Gastrocnemius medialis (tissue), 4 donors: ENCODE data around the gene FUCA2. TPM values are rescaled to one million over a fixed set of nuclear protein-coding genes. Genes with fewer than 3 reads are reported as not detected.

ENCODE experiments used
- ATAC-seq, 2 donors: fragments of 150-250 bp; one replicate each; pipeline ENCODE4 v1.9.1; 2016
- DNase-seq, 2 donors: peaks; one replicate each; pipeline ENCODE4 v3.0.0-alpha.2; 2019
- H3K27ac ChIP-seq, 4 donors: fragments of 200-600 bp; sonication (generic); 1 replicate in 1 of 4; 2 replicates in 3 of 4; pipeline ENCODE4 v1.5.1; 2016 to 2018; ENCODE audit warnings: mild to moderate bottlenecking in 2 of 4, moderate library complexity in 1 of 4
- H3K27me3 ChIP-seq, 3 donors: fragments of 200-600 bp; sonication (generic) in 2 of 3; 1 replicate in 1 of 3; 2 replicates in 2 of 3; pipeline versions ENCODE4 v1.5.1 to v1.6.0; 2016 to 2019; ENCODE audit warnings: mild to moderate bottlenecking in 1 of 3, moderate library complexity in 1 of 3
- H3K36me3 ChIP-seq, 2 donors: fragments of 200-600 bp; sonication (generic) in 1 of 2; one replicate each; pipeline ENCODE4 v1.5.1; 2017 to 2018
- H3K4me1 ChIP-seq, 2 donors: fragments of 200-600 bp; sonication (generic) in 1 of 2; one replicate each; pipeline ENCODE4 v1.5.1; 2016 to 2017; ENCODE audit warnings: mild to moderate bottlenecking in 2 of 2
- H3K4me3 ChIP-seq, 4 donors: fragments of 200-600 bp; sonication (generic) in 3 of 4; 1 replicate in 1 of 4; 2 replicates in 3 of 4; pipeline ENCODE4 v1.5.1; 2016 to 2019; ENCODE audit warnings: mild to moderate bottlenecking in 2 of 4
- H3K9me3 ChIP-seq, 3 donors: fragments of 200-600 bp; sonication (generic) in 2 of 3; 1 replicate in 1 of 3; 2 replicates in 2 of 3; pipeline ENCODE4 v1.5.1; 2016 to 2019
- CTCF ChIP-seq, 5 experiments: fragments of 450-650 bp in 3 of 5; fragments of 200-600 bp in 2 of 5; sonication (generic) in 2 of 5; IDR thresholded peaks in 4 of 5; conservative IDR thresholded peaks in 1 of 5; 1 replicate in 4 of 5; 2 replicates in 1 of 5; pipeline ENCODE4 v1.5.1; 2016 to 2019; ENCODE audit warnings: antibody characterized with exemption in 5 of 5, mild to moderate bottlenecking in 3 of 5, moderate library complexity in 3 of 5
- POLR2A ChIP-seq, 2 donors: fragments of 450-650 bp; IDR thresholded peaks; one replicate each; pipeline ENCODE4 v1.6.1; 2017; ENCODE audit warnings: antibody characterized with exemption in 2 of 2, mild to moderate bottlenecking in 2 of 2, moderate library complexity in 2 of 2
- in situ Hi-C, 4 donors: fragments of 200-750 bp; cut with MboI; loops; one replicate each; pipeline versions ENCODE4 v1.15.0 to v1.8.0; 2017; ENCODE audit warnings: low sequenced_read_pairs in 4 of 4
- intact Hi-C: fragments of 100-400 bp; cut with DNase I; formaldehyde crosslinking; loops from one replicate; pipeline ENCODE4 v1.15.1; 2023; ENCODE audit warnings: low total_unique reads
- total RNA-seq, 4 donors: library from RNA; depleted of rRNA; stranded (reverse); fragments of >200 nt; gene quantifications; one replicate each; pipeline versions ENCODE4 v1.1.0 to v1.2.3, GENCODE V29; 2016

FUCA2 gene
- total RNA-seq, 4 donors from 2014 or later: 2.9 to 13.9 (median 6.3) TPM

- H3K27ac ChIP-seq: no peak overlapping the region
- TF ChIP-seq POLR2A (IDR thresholded peaks at IDR 0.05) (no peak), CTCF (IDR thresholded peaks at IDR 0.05 in 4 of 5, conservative IDR thresholded peaks at IDR 0.05 in 1 of 5) (no peak)
- no peaks in the 10 kb centered on the region for H3K4me1 ChIP-seq
- peaks cover 6 to 7% (median 7%) of the 10 kb centered on the region in 3 donors for H3K27me3 ChIP-seq
- H3K36me3 ChIP-seq: no peaks in the 10 kb centered on the region
- DNase-seq (no peak), ATAC-seq (no peak)
- H3K9me3 ChIP-seq: no peaks in the 10 kb centered on the region
- intact Hi-C loops: no loop called here
- H3K4me3 ChIP-seq: no peak overlapping the region
- in situ Hi-C loops: no loop called here
Observed at GRCh38 chr6:143543435-143543834, 31.9 kb upstream of the FUCA2 start.

- in situ Hi-C loops: no loop called here
Observed at GRCh38 chr6:143542888-143543287, 31.4 kb upstream of the FUCA2 start.

DNA sequence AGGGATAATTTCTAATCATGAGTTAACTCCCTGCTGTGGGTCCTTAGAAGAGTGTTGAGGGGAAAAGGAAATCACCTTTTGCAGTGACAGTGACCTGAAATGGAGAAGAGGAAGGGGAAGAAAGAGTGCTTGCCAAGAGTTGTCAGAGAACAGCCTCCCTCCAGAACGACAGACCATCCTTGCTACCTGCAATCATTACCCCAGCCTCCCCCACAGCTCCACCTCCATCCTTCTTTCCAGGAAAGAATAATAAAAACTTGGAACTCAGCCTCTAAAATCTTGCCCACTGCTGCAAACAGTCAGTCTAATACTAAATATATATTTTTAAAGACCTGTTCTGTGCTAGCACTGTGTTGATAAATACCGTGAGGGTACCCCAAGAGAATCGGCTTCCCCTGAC, 28.7 kb upstream of the FUCA2 start:
- no peaks in the 10 kb centered on the region for H3K9me3 ChIP-seq
- ATAC-seq (no peak), DNase-seq (no peak)
- H3K36me3 ChIP-seq: no peaks in the 10 kb centered on the region
- intact Hi-C loops (no loop called here), in situ Hi-C loops (no loop called here)
- peaks cover 5 to 7% of the 10 kb centered on the region in 2 donors for H3K4me1 ChIP-seq
- no peak overlapping the region for H3K4me3 ChIP-seq
- no peak overlapping the region for H3K27ac ChIP-seq
- TF ChIP-seq POLR2A (IDR thresholded peaks at IDR 0.05) (no peak), CTCF (IDR thresholded peaks at IDR 0.05 in 4 of 5, conservative IDR thresholded peaks at IDR 0.05 in 1 of 5) (no peak)
- peaks cover 7 to 18% (median 13%) of the 10 kb centered on the region in 3 donors for H3K27me3 ChIP-seq

More at GRCh38 chr6:143542888-143543287, 31.4 kb upstream of the FUCA2 start:
- no peak overlapping the region for H3K4me3 ChIP-seq
- intact Hi-C loops: no loop called here
- ATAC-seq (no peak), DNase-seq (no peak)
- H3K4me1 ChIP-seq: peaks cover 0 to 1% of the 10 kb centered on the region in 2 donors
- no peak overlapping the region for H3K27ac ChIP-seq
- H3K36me3 ChIP-seq: no peaks in the 10 kb centered on the region
- TF ChIP-seq POLR2A (IDR thresholded peaks at IDR 0.05) (no peak), CTCF (IDR thresholded peaks at IDR 0.05 in 4 of 5, conservative IDR thresholded peaks at IDR 0.05 in 1 of 5) (no peak)
- no peaks in the 10 kb centered on the region for H3K9me3 ChIP-seq
- H3K27me3 ChIP-seq: peaks cover 7 to 12% (median 10%) of the 10 kb centered on the region in 3 donors

DNA sequence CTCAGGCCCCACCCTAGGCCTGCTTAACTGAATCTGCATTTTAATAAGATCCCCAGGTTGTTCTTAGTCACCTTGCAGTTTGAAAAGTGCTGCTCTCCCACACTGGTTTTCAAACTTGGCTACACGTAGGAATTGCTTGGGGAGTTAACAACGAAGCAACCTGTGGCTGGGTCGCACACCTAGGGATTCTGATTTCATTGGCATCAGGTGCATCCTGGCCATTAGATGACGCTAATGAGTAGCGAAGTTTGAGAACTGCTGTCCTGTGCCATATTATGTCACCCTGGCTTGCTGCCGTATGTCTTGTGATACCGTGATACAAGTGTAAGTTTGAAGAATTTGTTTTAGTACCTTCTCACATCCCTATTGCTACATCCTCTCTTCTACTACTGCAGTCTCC, 28.2 kb upstream of the FUCA2 start:
- Histone ChIP-seq H3K4me3 (no peak overlapping the region), H3K4me1 (peaks cover 5 to 7% of the 10 kb centered on the region in 2 donors), H3K9me3 (no peaks in the 10 kb centered on the region), H3K27me3 (peaks cover 7 to 18% (median 13%) of the 10 kb centered on the region in 3 donors), H3K27ac (no peak overlapping the region), H3K36me3 (no peaks in the 10 kb centered on the region)
- TF ChIP-seq POLR2A (IDR thresholded peaks at IDR 0.05) (no peak), CTCF (IDR thresholded peaks at IDR 0.05 in 4 of 5, conservative IDR thresholded peaks at IDR 0.05 in 1 of 5) (no peak)
- in situ Hi-C loops (no loop called here), intact Hi-C loops (no loop called here)
- no peak for ATAC-seq
- DNase-seq: no peak

GRCh38 chr6:143539106-143539505, 27.6 kb upstream of the FUCA2 start:
- ATAC-seq: no peak
- Histone ChIP-seq H3K4me1 (peaks cover 5 to 7% of the 10 kb centered on the region in 2 donors), H3K9me3 (no peaks in the 10 kb centered on the region), H3K27ac (no peak overlapping the region), H3K27me3 (peaks cover 7 to 18% (median 13%) of the 10 kb centered on the region in 3 donors), H3K4me3 (no peak overlapping the region), H3K36me3 (no peaks in the 10 kb centered on the region)
- DNase-seq: no peak
- intact Hi-C loops (no loop called here), in situ Hi-C loops (no loop called here)
- no peak for TF ChIP-seq POLR2A (IDR thresholded peaks at IDR 0.05)
- no peak for TF ChIP-seq CTCF (IDR thresholded peaks at IDR 0.05 in 4 of 5, conservative IDR thresholded peaks at IDR 0.05 in 1 of 5)
